Activated CD4-positive, alpha-beta T cell treated with anti-CD3 and anti-CD28 coated beads for 48 hours (primary cell): ENCODE data around the gene RGS3.

Experiments
- DNase-seq: peaks from one replicate; pipeline ENCODE4 v3.0.0-alpha.2; 2020

Gene RGS3

DNA sequence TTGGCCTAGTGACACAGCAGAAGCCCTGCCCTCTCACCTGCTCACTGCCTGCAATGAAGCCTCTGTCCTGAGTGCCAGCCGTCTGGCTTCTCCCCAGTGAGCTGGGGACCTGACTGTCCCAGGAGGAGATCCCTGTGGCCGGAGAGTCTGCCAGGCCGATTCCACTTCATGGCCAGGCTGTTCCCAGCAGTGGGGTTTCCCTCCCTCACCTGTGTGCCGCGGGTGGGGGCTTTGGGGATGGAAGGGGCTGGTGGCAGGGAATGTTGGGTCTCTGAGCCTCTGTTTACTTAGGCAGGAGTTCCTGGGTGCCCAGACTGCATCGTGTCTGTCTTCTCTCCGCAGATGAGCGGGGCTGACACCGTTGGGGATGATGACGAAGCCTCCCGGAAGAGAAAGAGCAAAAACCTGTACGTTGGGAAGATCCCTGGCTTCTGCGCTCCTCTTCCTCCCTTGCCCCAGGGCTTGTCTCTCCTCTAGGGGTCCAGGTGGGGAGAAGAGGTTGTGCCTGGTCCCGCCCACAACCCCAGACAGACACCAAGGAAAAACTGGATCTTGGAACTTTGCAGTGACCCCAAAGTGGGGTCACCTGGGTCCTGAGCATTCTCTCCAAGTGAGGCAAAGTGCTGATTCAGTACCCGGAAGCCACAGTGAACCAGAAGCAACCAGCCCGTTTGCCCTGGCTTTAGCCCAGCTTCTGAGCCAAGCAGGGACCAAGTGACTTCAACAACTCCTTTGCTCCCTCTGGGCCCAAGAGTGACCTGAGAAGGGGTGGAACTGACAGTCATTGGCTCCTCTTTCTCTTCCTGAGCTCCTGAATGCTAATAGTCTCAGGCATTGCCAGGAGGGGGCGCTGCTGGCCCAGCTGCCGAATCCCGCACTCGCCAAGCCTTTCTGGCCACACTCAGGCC, 127.7 kb downstream of the RGS3 start:
- peak; percentile 88 for DNase-seq

DNA sequence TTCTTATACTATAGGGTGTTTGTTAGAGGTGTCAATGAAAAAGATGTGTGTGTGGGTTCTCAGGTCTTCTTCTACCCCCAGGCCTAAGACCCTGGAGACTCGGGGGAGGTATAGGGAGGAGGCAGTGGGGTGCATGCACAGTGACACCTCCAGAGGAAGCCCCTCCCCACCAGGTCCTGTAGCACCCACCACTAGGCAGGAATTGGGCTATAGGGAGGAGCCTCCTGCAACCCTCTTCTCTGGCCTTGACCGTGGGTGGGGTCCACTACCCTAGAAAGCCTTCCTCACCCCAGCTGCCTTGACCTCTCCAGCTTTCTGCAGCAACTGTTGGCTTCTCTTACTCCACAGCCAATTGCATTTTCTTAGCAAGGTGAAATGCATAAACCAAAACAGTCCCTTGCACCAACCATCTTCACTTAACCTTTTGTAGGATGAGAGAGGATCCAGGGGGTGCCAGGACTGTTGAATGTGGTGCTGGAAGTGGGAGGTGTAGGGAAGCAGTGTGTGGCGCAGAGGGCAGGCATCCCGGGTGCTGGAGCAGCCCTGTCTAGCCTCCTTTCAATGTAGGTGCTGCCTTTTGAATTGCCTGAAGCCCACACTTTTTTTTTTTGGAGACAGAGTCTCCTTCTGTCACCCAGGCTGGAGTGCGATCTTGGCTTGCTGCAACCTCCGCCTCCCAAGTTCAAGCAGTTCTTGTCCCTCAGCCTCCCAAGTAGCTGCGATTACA, 128.5 kb downstream of the RGS3 start:
- DNase-seq, result no peak

DNA sequence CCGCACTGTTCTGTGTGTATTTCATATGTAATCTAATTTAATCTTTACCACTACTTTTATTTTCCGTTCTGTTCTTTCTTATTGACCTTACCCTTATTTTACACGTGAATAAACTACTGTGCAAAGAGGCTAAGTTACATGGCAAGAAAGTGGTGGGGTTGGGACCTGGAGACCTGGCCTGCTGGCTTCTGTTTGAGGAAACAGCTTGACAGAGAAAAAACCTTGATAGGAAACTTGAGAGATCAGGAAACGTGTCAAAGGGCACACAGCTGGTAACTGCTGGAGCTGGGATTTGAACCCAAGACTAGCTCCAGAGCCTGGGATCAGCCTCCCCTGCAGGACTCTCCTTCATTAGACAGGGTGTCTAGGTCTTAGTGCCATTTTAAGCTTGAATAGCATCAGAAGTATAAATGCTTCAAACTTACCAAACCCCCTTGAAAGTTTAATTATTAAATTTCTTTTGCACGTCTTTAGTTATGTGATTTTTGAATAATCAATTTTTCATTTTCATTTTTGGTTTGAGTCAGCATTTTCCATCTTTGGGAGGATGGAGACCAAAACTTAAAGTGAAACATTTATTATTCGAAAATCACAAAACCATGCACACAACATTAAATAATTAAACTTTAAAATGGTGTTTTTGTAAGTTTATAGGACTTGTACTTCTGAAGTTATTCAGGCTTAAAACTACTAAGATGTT, 129.5 kb downstream of the RGS3 start:
- no peak for DNase-seq

DNA sequence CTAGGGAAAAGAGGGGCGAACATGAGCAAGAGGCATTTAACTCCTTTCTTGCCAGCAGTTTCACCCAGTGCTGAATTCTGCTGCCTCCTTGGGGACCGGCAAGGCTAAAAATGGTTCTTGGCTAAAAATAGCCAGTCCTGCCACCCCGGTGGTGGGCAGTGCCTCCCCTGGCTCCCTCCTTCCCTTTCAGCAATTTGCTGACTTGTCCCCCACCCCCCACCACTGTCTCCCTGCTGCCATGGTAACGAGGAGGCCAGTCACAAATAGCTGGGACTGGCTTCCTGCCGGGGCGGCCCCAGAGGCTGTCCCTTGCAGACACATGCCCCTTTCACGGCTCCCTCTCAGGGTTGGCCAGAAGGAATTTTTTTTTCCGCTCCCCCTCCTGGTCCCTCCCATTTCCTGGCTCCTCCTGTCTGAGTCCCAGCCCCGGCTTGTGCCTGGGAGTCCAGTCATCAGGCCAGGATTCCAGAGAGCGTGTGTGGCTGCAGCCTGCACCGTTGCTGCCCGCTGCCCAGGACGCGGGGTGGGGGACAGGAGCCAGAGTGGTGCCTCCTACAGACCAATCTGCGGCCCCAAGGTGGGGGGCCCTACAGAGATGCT, 130.3 kb downstream of the RGS3 start:
- no peak for DNase-seq

DNA sequence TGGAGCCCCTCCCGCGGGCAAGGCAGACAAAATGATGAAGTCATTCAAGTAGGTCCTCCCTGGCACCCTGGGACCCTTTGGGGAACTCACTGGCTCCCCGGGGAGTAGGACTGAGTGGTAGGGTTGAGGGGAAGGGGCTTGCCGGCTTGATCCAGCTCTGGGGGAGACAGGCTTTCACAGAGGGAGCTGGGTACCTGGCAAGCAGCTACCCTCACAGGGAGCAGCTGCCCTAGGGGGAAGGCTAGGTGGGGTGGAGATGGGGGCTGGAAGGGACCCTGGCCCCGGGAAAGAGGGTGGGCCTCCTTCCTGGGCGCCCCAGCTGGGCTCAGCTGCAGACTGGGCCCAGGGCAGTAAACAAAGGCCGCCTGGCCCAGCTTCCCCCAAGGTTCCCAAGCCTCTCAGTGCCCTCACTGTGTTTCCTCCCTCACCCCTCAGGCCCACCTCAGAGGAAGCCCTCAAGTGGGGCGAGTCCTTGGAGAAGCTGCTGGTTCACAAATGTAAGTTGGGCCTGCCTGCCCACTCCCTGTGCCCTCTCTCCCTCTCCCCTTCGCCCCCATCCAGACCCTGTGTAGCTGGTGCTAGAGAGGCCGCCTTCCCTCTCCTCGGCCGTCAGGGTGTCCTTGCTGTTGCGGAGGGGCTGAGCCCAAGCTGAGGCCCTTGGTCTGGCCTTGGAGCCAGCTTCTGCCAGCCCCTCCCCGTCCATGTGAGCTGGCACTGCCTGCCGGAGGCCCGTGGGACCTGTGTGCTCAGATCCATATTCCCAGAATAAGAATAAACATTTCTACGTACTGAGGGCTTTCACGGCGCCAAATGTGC, 131.2 kb downstream of the RGS3 start:
- no peak for DNase-seq

DNA sequence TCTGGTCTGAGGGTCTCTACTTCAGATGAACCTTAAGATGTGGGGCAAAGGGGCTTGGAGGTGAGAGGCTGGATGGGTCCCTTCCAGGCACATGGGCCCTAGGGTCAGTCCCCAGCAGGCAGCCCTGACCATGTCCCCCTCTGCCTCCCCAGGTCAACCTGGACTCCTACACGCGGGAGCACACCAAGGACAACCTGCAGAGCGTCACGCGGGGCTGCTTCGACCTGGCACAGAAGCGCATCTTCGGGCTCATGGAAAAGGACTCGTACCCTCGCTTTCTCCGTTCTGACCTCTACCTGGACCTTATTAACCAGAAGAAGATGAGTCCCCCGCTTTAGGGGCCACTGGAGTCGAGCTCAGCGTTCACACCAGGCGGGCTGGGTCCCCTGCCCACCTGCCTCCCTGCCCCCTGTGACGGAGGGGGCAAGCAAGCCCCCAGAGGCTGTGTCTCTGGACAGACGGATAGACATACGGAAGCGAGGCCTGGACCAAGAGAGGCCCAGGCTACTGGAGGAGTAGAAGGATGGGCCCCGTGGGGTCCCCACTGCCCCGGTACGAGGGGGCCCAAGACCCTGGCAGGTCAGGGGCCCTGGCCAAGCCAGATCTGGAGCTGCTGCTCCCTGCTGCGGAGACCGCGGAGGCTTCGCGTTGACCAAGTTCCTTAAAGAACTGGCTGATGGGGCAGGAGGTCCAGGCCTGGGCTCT, 133.2 kb downstream of the RGS3 start:
- DNase-seq, result no peak

DNA sequence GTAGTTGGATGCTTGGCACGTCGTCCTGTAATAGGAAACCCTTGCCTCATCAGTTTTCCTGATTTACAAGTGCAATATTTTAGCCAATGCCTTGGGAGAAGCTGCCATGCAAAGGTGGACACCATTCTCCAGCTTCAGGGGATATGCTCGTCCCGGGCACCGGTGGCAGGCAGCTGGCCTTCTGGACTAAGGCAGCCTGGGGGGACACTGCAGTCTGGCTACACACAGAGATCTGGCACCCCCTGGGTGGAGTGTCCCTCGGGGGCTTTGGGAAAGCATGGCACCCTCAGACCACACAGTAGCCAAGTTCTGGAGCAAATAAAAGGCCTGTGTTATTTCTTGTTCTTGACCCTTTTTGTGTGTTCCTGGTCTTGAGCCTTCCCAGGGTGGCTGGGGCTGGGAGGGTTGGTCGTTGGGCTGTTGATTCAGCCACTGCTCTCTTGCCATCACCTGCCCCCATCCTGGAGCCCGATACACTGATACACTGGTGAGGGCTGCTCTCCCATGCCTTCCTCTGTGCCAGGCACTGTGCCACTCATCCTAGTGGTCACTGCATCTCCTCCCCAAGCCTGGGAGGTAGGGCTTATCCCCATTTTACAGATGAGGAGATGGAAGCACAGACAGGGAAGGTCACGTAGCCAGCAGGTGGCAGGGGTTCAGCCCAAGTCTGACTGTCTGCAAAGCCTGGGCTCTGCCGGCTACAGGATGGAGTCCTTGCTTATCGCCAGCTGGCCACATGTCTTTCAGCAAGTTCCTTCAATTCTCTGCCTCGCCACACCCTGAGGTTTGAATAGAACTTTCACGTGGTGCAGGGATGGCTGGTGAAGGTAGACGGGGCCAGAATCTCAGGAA, 134.1 kb downstream of the RGS3 start:
- no peak for DNase-seq

DNA sequence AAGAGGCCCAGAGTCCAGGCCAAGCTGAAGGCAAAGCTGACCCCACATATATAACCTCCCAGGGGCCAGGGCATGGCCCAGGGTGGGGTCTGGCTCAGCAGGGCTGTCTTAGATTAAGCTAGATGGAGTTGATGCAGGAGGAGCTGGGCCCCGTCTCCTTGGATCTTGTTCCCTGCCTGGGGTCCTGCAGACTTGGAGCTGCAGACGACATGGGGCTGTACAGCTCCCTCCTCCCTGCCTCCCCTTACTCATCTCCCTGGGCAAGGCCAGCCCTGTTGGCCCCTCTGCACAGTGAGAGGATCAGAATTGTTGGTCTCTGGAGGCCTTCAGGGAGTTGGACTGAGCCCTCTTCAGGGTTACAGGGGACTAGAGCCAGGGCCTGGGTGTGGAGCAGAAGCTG, 134.9 kb downstream of the RGS3 start:
- DNase-seq, result no peak

DNA sequence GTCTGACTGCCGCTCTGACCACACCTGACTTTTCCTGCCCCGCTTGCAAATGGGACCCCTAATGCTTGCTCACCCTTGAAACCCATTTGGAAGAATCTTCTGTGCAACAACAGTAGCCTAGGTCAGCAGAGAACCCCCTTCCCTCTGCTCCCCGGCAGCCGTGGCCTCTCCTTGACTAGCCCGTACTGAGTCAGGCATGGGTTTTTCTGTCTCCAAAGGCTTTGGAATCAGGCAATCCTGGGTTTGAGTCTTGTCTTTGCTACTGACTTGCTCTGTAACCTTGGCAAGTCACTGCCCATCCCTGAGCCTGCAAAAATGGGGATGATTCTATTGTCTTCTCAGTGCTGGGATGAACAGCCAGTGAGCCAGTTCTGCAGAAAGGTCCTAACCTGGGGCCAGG, 135.4 kb downstream of the RGS3 start:
- DNase-seq, result no peak

DNA sequence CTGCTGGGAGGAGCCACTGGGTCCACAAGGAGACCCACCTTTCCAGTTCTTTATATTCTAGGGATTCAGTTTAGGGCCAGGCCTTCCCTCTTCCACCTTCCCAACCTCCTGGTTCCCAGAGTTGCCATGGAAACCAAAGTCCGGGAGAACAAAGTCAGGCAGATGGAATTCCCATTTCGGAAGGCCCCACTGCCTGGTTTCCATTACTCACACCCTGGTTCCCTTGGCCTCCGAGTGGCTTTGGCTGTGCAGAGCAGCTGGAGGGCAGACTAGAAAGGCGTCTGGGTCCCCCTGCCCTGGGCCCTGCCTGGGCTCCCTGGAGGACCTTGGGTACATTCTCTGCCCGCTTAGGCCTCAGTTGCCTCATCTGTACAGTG, 136.1 kb downstream of the RGS3 start:
- no peak for DNase-seq

DNA sequence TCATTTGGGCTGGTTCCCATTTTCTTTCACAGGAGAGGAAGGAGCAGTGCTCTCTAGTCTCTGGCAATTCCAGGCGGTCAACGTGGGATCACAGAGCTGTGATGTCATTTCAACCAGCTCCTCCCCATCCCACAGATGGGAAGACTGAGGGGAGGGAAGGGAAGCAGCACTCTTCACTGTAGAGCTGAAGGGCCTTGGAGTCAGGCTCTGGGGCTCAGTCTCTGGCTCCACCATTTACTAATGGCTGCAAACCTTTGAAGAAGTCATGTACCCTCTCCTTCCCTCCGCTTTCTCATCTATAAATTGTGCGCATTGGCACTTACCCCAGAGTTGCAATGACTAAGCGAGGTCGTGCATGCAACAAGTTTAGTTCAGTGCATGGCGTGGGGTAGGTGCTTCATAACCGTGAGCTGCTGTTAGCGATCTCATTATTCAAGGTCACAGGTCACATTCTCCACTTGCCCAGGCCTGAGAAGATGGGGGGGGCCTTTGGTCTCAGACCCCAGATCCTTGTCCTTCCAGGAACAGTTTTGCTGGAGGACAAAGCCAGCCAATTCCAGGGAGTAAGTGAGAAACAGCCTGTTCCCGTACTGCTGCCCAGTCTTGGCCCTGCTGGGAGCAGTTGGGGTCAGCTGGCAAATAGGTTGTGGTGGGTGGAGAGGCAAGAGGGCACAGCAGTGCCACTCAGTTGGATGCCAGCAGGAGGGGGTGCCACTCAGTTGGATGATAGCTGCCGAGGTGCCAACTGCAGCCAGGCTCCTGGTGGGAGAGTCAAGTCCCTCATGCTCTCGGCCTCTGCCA, 136.7 kb downstream of the RGS3 start:
- no peak for DNase-seq

DNA sequence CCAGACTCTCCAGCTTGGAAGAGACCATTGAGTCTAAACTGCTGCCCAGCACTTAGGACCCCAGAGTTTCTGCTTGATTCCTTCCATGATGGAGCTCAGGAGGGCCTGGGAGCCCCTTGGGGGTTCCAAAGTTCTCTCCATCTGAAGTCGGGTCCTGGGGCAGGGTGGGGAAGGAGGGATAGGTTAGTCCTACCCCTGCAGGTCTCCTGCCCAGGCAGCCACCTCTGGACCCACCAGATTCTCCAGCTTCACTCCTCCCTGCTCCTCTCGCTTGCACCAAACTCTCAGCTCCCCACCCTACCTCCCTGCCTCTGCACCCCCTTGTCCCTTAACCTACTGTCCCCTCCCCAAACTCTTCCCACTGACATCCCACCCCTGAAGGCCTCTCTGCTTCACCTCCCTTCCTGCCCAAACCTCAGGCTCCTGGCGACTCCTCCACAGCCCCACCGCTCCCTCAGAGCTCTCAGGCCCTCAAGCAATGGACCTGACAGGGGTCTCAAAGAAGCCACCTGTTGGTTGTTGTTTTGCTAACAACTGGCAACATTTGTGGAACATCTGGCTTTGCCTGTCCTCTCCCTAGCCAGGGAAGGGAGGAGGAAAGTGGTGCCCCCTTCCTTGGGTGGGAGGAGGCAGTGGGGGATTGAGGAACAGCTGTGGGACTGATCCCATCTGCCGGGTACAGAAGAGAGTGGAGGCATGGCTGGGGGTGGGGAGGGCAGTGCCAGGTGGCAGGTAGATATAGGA, 137.5 kb downstream of the RGS3 start:
- DNase-seq, result no peak

DNA sequence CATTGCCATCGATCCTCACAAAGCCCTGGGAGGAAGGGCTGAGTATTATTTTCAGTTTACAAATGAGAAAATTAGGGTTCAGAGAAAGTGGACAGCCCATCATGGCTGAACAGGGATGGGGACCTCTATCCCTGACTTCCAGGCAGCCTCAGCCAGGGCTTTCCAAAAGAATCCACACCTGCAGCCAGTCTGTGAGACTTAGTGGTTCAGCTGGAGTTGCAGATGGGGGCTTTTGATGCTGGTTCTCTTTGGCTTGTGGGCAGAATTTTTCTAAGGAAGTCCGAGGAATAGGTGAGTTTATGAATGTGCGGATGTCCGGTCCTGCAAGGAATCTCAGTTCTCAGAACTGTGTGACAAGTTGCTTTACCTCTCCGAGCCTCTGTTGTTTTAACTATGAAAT, 138.1 kb downstream of the RGS3 start:
- no peak for DNase-seq

DNA sequence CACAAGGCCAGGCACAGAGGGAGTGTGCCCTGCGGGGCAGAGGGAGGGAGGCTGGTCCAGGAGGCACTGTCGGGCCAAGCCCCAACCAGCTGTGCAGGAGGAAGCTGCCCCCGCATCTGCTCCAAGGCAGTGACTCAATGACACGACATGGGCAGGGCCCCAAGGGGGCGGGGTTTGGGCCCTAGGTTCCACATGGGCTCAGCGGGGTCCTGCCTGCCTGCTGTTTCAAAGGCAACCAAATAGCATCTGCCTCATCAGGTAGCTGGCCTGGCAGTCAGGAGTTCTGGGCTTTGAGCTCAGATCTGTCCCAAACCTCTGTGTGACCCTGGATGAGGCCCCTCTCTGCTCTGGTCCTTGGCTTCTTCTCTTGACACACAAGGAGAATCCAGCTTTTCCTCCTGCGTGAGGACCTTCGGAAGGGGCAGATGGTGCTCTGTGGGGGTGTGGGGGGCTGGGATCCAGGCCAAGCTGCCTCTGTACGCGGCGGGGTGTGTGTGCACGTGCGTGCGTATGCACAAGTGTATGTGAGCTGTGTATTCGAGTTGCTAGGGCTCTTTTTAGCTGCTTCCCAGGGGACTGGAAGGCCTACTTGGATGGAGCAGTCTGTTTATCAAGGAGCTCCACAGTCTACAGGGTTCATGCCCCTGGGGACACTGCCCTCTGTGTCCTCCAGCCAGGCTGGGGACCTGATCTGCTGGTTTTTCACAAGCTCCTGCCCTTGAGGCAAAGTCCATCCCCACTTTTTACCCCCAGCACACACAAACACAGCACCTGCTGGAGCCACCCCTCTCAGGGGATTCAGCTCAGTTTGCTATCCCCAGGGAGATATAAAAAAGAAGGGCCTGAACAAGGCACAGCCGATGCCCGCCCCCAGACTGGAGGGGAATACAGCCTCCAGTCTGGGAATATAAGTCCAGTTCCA, 138.9 kb downstream of the RGS3 start:
- peak; percentile 87 for DNase-seq

DNA sequence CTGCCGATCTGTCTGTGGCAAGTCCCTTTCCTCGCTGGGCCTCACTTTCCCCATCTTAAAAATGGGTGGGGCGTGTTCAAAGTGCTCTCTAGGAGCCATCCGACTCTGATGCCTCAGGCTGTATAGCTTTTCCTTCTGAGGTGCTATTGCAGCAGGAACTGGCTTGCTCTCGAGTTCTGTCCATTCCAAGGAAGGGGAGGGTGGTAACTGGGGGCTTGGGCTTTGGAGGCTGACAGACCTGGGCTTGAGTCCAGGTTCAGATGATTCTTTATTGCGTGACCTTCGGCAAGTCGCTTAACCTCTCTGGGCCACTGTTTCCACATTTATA, 139.5 kb downstream of the RGS3 start:
- DNase-seq, result no peak

DNA sequence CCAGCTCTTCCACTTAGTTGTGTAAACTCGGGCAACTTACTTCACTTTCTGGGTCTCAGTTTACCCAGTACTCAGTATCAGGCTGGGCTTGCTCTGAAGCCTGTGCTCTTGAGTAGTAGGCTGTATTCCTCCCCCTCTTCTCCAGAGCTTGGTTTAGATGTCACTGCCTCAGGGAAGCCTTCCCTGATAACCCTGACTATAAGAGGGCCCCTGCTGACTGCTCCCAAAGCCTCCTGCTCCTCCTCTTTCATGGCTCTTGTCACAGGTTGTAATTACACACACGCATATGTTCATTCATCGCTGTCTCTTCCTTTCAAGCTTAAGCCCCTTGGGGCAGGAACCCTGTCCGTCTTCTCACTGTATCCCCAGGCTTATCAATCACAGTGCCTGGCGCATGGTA, 140.2 kb downstream of the RGS3 start:
- DNase-seq, result no peak

DNA sequence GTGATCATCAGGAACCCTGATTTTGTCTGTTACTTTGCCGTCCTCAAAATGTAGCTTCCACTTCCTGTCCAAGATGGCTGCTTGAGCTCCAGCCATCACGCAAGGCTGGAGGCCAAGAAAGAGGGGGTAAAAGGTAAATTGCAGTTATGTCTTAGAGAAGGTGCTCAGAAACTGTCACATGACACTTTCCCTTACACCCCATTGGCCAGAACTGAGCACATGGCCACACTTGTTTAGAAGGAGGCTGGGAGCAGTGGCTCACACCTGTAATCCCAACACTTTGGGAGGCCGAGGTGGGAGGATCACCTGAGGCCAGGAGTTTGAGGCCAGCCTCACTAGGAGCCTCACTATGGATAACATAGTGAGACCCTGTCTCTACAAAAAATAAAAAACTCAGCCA, 140.9 kb downstream of the RGS3 start:
- DNase-seq, result no peak

DNA sequence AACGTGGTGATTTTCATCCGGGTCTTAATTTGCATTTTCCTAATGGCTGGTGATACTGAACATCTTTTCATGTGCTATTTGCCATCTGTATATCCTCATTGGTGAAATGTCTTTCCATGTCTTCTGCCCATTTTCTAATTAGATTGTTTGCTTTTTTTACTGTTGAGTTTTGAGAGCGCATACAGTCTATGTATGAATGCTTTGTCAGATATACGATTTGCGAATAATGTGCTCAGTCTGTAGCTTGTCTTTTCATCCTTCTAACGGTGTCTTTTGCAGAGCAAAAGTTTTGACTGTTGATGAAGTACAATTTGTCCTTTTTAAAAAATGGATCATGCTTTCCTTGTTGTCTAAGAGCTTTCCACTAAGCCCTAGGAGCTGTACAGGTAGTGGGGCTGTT, 143.0 kb downstream of the RGS3 start:
- DNase-seq, result no peak
